IPS DF 6.9 (cell line): ENCODE data around the gene MRPL43.
A peak's percentile ranks its signal among the peaks of the same experiment; 100 is the strongest.

ENCODE experiments used
- DNase-seq: peaks from one replicate; pipeline ENCODE4 v3.0.0-alpha.2; 2013; ENCODE audit warnings: low read depth, low spot score
- H3K27ac ChIP-seq: one replicate; pipeline ENCODE4 v1.5.1; 2013; ENCODE audit warnings: low read length, control low read depth
- H3K27me3 ChIP-seq: 2 replicates; pipeline ENCODE4 v1.6.1; 2013; ENCODE audit warnings: mild to moderate bottlenecking, low read length; ENCODE audit not compliant: control insufficient read depth, insufficient read depth
- H3K36me3 ChIP-seq: 2 replicates; pipeline ENCODE4 v1.6.1; 2013; ENCODE audit warnings: low read length; ENCODE audit not compliant: control insufficient read depth, insufficient read depth
- H3K4me1 ChIP-seq: 2 replicates; pipeline ENCODE4 v1.6.1; 2013; ENCODE audit warnings: low read length; ENCODE audit not compliant: control insufficient read depth, insufficient read depth
- H3K4me3 ChIP-seq: 2 replicates; pipeline ENCODE4 v1.5.1; 2013; ENCODE audit warnings: mild to moderate bottlenecking, low read length
- H3K9me3 ChIP-seq: 2 replicates; pipeline ENCODE4 v1.6.1; 2013; ENCODE audit warnings: low read length, inconsistent platforms; ENCODE audit not compliant: control insufficient read depth, insufficient read depth
- WGBS: extraction: QIAGEN DNeasy Blood & Tissue Kit; methylation state at CpG from one replicate; pipeline ENCODE4 v1.1.7; 2013; ENCODE audit warnings: mixed read lengths, missing lambda C conversion rate; ENCODE audit not compliant: insufficient read length, insufficient coverage; 5-methylcytosine and 5-hydroxymethylcytosine counted together

The MRPL43 gene

DNA sequence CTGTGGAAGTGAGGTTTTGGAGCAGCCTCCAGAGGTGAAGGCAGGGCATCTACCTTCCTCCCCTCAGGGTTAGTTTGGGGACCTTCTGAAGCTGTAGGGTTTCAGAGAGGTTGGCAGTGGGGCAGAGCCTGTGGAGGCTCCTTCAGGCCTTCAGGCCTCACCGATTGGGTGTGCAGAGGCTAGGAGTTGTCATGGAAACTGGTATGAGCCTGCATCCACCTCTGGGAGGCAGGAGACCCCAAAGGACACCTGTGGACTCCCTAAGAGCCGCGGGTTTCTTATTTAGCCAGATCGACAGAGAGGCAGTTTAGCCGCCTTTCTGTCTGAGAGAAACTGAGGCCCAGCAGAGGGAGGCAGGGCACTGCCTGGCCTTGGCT is 14.3 kb upstream of the MRPL43 start:
- DNase-seq: no peak
- no CpG with 5 or more reads among the region's 5 CpGs for WGBS
- Histone ChIP-seq H3K9me3 (no peaks in the 10 kb centered on the region), H3K36me3 (peaks cover 29% of the 10 kb centered on the region), H3K4me1 (peaks cover 6% of the 10 kb centered on the region; the same call in 1 of the 2 replicates), H3K27me3 (no peaks in the 10 kb centered on the region), H3K27ac (no peak overlapping the region), H3K4me3 (no peak overlapping the region)

DNA sequence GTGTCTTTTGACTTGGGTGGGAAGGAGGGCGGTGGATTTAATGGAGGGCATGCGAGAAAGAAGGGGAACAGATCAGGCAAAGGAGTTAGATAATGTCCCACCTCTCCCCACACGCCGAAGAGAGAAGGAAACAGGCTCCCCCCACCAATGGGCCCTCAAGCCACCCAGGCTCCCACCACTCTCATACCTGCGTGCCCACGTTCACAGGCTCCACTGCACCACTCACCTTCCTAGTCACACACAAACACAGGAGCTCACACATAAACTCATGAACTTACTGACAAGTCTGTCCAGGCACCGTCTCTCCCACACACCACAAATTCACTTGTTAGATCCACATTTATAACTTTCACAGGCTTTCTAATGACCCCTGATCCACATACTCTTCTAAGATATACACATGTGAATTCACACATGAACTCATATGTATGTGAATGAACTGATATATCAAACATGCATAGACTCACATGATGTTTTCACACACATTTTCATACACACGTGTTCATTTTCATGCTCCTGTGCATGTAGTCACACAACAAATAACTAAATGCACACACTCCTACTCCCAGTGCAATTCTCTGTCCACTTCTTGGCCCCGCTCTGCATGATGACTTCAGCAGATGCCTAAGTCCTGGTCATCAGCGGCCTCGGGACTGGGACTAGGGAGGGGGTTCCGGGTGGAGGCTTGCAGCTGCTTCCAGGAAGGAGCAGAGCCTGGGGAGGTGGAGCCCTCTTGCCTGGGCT is 13.8 kb upstream of the MRPL43 start:
- Histone ChIP-seq H3K4me3 (no peak overlapping the region; the same call in 1 of the 2 replicates), H3K27ac (no peak overlapping the region), H3K27me3 (no peaks in the 10 kb centered on the region), H3K4me1 (peaks cover 11% of the 10 kb centered on the region; the same call in 1 of the 2 replicates), H3K36me3 (peaks cover 24% of the 10 kb centered on the region), H3K9me3 (no peaks in the 10 kb centered on the region)
- no peak for DNase-seq
- no CpG with 5 or more reads among the region's 12 CpGs for WGBS

DNA sequence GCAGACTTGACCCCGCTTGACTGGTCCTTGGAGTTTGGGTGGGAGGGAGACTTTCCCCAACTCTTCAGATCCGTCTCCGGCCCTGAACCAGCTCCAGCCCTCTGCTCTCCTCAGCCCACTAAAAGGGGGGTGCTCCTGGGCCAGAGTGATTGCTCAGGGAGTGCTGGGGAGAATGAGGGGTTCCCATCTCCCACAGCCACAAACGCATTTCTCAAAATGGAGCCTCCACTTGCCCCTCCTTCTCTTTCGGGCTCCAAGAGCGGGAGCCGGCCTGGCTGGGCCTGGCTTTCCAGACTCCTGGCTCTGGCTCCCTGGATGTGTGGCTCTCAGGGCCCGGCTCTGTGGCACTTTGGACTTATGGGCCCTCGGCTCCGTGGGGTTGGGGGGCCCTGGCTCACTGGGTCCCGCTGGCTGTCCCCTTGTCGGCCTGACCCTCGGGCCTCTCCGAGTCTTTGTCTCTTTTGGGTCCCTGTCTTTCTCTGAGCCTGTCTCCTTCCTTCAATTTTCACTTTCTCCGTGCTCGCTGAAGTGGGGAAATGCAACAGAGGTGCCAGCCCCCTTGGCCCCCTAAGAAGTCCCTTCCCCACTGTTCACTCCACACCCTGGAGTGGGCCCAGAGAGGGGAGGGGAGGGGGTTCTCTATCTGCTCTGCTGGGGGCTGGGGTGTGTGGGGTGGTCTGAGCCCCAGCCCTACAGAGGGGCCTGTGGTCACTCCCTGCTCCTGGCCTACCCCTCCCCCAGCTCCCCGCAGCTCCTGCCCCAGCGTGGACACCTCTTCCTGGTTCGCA is 13.0 kb upstream of the MRPL43 start:
- DNase-seq: no peak
- H3K4me1 ChIP-seq: peaks cover 11% of the 10 kb centered on the region; the same call in 1 of the 2 replicates
- no peaks in the 10 kb centered on the region for H3K9me3 ChIP-seq
- H3K36me3 ChIP-seq: peaks cover 16% of the 10 kb centered on the region
- H3K27me3 ChIP-seq: no peaks in the 10 kb centered on the region
- peak overlapping the region; percentile 73; the same call in 1 of the 2 replicates for H3K4me3 ChIP-seq
- no peak overlapping the region for H3K27ac ChIP-seq
- WGBS: no CpG with 5 or more reads among the region's 19 CpGs

DNA sequence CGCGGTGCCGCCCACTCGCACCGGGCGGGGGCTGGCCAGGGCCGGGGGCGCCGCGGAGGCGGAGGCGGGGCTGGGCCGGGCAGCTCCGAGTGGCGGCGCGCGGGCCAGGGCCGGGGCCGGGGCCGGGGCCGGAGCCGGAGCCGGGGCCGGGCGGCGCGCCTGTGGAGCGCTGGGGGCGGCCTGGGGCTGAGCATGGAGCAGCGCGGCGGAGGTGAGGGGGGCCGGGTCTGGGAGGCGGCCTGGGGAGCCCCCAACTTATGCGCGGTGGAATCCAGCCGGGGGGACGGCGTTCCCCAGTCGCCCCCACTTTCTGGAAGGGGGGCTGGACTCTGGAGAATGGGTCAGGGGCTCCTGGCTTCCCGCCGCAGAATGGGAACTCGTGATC is 12.4 kb upstream of the MRPL43 start, which contains the start of gene LZTS2:
Gene LZTS2 (plus strand): TSS at position 67 of the 385 bp plus-strand sequence. CDS start 2,731 bp downstream, outside the sequence.
- Histone ChIP-seq H3K27me3 (no peaks in the 10 kb centered on the region), H3K4me3 (peak within 1 kb of the TSS; percentile 73), H3K9me3 (no peaks in the 10 kb centered on the region), H3K36me3 (peaks cover 15% of the 10 kb centered on the region), H3K4me1 (peaks cover 11% of the 10 kb centered on the region; the same call in 1 of the 2 replicates), H3K27ac (no peak within 1 kb of the TSS)
- no peak for DNase-seq
- WGBS: no CpG with 5 or more reads among the region's 44 CpGs

DNA sequence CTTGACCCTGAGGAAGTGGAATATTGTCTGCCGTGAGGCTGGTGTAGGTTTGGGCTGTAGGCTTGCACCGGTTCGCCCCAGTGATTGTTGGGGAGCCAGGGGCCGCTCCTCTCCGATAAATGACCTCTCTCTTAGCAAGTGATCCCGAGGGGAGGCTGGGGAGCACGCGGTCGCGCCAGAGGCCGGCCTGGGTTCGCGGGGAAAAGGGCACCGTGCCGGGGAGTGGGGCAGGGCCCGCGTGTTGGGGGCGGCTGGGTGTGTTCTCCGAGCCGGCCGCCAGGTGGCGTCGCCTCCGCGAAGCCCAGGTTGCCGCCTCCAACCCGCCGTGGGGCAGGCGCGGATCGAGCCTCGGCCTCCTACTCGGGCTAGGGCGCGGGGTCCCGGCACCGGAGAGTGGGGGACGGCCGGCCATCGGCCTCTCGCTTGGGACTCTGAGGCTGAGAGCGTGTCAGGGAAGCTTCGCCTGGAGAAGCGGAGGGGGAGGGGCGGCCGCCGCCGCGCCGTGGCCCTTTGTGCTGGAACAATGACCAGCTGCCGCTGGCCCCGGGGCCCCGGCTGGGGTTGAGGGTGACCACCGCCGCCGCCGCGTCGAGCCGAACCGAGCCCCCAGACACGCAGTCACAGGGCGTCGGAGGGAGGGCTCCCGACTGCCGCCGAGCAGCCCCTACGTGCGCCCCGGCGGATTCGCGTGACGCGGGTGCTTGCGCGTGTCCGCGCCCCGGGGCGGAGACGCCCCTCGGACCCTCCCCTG is 11.9 kb upstream of the MRPL43 start:
- Histone ChIP-seq H3K27me3 (no peaks in the 10 kb centered on the region), H3K9me3 (no peaks in the 10 kb centered on the region), H3K36me3 (peaks cover 15% of the 10 kb centered on the region), H3K4me1 (peaks cover 11% of the 10 kb centered on the region; the same call in 1 of the 2 replicates), H3K4me3 (peak overlapping the region; percentile 73), H3K27ac (no peak overlapping the region)
- WGBS: no CpG with 5 or more reads among the region's 83 CpGs
- DNase-seq: no peak

DNA sequence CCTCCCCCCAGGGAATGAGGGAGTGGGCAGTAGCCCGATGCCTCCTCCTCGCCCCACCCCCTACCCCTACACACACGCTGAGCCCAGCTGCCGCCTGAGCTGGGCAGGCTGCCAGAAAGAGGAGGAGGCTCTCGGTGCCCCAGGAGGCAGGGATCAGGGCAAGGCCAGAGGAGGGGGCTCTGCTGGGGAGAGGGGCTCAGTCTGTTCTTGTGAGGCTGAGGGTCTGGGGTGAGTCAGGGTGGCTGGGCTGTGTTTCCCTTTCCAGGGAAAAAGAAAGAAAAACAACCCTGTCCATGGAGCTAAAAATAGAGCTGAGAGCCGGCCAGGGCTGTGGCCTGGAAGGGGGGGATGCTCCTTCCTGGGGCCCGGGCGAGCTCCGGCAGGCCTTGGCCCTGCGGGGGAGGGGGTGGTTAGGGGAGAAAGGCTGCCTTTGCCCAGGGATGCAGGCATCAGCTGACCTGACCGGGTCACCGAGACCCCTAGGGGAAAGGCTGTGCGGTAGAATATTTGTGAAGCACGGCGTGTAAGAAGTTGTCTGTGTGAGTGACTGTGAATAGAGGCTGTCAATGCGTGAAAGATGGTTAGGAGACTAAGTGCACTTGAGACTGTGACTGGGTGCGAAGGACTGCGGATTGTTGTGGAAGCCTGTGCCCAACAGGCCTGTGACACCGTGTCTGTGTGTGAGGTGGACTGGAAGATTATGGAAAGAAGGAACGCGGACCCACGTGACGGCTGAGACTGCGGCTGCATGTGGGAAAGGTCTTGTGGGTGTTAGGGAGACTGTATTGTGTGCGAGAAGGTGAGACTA is 11.1 kb upstream of the MRPL43 start:
- H3K4me3 ChIP-seq: peak overlapping the region; percentile 73
- peaks cover 7% of the 10 kb centered on the region for H3K36me3 ChIP-seq
- DNase-seq: no peak
- WGBS: no CpG with 5 or more reads among the region's 25 CpGs
- peaks cover 11% of the 10 kb centered on the region; the same call in 1 of the 2 replicates for H3K4me1 ChIP-seq
- H3K9me3 ChIP-seq: no peaks in the 10 kb centered on the region
- no peak overlapping the region for H3K27ac ChIP-seq
- H3K27me3 ChIP-seq: no peaks in the 10 kb centered on the region

DNA sequence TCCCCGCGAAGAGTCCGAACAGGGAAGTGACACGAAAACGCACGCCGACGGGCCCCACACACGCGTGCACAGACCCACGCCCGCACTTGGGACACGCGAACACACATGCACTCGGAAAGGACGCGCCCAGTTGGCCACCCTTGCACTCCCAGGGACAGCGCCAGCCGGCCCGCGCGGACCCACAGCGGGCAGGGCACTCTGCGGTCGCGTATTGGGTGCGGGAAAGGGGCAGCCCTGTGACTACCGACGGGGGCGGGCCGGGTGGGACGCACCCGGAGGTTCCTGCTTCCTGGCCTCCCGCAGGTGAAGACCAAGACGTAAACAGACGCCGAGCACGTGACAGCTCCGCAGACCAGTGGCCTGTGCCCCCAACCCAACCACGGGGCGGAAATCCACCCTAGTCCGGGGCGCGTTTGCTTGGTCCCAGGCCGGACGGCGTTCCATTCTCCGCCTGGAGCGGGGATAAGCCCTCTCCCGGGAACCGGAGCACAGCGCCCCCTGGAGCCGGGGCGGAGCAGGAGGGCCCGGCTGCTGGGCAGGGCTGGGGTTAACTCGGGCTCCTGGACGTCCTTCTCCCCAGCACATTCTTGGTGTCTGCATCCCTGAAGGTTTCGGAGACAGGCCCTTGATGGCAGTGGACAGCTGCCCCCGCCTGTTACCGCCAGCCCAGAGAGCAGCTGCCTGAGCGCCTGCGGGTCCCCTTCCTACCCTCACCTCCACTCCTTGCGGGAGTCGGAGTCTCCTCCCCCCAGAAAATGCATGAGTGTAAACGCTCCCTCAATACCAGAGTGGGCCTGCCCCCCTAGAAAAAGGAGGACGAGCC is 10.3 kb upstream of the MRPL43 start:
- no peak for DNase-seq
- no CpG with 5 or more reads among the region's 66 CpGs for WGBS
- H3K27ac ChIP-seq: no peak overlapping the region

DNA sequence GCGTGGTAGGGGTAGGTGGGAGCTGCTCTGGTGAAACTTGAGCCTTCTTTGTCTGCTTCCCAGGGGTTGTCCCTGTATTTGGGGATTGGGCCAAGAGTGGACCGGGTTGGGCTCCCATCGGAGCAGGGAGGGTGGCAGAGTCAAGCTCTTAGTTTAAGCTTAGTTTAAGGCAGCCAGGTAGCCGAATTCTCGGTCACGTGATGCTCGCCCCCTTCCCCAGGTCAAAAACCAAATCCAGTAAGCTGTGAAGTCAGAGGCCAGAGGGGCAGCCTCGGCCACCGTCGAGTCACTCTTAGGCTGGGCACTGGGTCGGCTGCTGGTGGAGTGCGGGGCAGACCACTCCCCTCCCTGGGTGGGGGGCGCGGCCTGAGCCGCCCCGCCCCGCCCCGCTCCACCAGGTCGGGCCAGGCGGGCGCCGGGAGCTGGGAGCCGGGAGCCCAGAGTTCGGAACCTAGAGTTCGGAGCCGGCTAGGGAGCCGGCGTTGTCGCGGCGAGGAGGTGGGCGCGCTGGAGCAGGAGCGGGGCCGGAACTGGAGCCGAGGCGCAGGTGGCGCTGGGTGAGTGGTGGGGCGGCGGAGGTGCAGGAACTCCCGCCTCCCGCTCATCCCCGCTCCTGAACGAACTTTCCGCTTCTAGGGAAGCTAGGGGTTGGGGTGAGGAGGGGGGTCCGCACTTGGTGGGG is 9.5 kb upstream of the MRPL43 start:
- DNase-seq: no peak
- Histone ChIP-seq H3K27ac (no peak overlapping the region), H3K4me1 (peaks cover 11% of the 10 kb centered on the region; the same call in 1 of the 2 replicates), H3K4me3 (peak overlapping the region; percentile 73; the same call in 1 of the 2 replicates), H3K36me3 (0 out of 2 replicates have a peak, but pooled peaks cover 4% of the 10 kb centered on the region), H3K9me3 (no peaks in the 10 kb centered on the region), H3K27me3 (no peaks in the 10 kb centered on the region)
- WGBS: no CpG with 5 or more reads among the region's 46 CpGs

More for the DNA sequence above, 10.3 kb upstream of the MRPL43 start:
- Histone ChIP-seq H3K4me3 (peak overlapping the region; percentile 73), H3K36me3 (0 out of 2 replicates have a peak, but pooled peaks cover 4% of the 10 kb centered on the region), H3K27me3 (no peaks in the 10 kb centered on the region), H3K9me3 (no peaks in the 10 kb centered on the region), H3K4me1 (peaks cover 11% of the 10 kb centered on the region; the same call in 1 of the 2 replicates)
